HG02852 (cell line): ENCODE data around the gene LAMA3.

Source experiments
- ATAC-seq: cut with Tn5 transposase; IDR thresholded peaks from one replicate; pipeline ENCODE4 v1.9.1; 2021; ENCODE audit warnings: mild to moderate bottlenecking, moderate library complexity; ENCODE audit not compliant: unreplicated experiment

Gene LAMA3

GRCh38 chr18:23963443-23964165 lies 274.4 kb downstream of the LAMA3 start:
- no peak for ATAC-seq

DNA sequence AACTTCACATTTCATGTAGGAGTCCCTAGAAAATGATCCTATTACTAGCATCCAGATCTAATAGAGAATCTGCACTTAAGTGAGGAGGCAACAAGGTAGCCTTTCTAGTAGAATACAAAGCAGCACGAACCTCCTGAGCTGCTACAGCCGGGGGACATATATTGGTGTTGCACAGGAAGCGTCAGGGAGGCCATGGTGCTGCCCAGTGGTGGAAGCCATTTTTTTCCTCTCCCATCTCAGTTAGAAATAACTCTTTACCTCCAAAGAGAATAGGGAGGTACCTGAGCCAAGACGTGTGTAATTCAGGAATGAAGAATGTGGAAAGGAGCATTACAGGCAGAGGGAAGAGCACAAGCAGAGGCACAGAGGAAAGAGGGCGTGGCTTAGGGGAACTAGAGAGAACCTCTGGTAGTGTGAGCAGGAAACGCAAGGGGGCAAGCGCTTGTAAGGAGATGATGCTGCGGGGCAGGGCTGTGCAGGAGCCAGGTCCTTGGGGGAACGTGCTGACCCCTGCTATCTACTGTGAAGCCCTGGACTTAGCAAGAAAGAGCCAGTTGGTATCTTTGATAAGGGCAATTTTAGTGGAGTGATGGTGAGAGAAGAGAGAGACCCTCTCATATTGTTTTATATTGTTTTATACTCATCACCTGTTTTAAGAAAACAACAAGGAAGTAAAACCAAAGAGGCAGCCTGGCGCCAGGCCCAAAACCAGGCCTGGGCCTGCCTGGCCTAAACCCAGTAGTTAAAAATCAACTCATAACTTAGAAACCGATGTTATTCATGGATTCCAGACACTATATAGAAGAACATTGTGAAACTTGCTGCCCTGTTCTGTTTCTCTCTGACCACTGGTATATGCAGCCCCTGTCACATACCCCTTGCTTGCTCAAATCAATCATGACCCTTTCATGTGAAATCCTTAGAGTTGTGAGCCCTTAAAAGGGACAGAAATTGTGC lies 275.3 kb downstream of the LAMA3 start:
- no peak for ATAC-seq

GRCh38 chr18:23966909-23967308 lies 277.7 kb downstream of the LAMA3 start:
- no peak for ATAC-seq

DNA sequence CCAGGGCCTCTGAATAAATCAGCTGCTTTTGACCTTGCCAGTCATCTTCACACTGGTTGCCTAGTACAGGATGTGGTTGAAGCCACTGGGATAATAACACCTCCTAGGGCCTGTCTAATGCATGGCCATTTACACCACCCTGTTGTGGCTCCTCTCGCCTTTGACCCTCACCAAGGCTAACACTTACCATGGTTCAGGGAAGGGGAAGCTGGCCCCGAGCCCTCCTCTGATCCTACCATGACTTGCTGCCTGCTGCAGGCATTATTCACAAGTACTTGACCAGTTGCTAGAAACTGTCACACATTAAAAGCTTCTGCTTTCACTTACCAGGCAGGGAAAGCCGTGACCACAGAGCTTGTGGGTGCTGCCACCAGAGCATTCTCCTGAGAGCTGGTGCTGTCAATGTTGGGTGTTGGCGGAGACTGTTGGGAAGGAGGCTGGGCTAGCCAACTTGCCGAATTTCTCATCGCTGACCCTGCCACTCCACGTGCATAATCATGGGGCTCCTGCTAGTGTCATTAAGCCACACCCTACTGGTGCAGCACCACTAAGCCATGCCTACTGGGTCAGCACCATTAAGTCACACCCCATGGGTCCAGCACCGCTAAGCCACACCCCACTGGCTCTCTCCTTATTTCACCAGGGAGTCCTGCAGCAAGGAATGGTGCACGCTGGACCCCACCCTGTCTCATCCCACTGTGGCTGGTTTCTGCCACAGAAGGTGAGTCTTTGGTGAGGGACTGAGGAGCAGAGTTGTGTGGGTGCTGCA lies 278.3 kb downstream of the LAMA3 start:
- ATAC-seq = peak; percentile 57

DNA sequence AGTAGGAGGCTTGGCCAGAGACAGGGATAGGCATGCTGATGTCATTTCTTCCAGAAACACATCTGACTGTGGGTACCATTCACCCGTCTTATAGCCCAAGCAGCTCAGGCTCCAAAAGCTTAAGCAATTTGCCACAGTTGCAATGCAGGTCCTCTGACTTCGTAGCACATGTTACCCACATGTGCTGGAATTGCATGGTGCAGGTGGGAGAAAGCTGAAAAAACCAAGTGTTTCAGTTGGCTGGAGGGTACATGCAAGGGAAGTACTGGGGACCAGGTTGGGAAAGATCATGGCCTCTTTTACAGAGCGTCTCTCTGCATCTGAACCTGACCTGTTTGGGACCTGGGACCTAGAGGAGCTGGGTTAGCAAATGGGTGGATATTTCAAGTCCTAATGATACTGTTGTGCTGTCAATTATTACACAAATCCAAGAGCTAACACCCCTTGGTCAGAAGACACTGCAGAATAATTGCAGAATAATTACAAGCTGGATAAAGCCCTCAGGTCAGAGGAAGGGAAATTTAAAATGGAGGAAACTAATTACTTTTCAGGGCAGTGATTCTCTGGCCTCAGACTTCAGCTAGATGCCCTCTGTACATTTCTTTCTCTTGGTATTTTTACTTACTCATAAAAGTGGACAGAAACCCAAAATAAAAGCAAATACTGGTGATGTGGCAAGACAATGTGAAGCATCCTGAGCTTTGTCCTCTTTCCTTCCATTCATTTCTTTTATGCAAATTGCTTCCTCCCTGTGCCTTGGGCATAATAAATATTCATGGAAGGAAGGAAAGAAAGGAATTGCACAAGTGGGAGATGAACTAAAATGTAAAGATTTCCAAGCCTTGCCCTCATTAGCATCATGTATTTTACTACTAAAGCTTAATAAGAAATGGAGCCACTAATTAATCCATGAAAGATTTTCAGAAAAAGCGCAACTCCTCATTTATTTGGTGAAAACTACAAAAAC lies 279.7 kb downstream of the LAMA3 start:
- no peak for ATAC-seq

DNA sequence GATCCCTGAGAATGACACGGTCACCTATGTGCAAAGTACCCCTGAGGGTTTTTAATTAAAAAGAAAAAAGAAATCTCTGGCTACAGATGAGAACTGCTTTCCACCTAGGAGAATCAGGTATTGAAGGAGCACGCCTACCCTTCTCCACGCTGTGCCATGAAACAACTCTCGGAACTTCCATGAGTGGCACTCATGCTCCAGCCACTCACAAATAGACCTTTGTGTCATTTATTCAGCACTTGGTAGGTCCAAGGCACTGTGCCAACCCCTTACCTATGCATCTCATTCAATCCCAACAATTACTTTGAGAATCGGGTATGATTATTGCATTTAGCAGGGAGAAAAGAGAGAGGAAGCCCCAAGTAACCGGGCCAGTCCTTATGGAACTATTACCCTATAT lies 280.4 kb downstream of the LAMA3 start:
- ATAC-seq = no peak

DNA sequence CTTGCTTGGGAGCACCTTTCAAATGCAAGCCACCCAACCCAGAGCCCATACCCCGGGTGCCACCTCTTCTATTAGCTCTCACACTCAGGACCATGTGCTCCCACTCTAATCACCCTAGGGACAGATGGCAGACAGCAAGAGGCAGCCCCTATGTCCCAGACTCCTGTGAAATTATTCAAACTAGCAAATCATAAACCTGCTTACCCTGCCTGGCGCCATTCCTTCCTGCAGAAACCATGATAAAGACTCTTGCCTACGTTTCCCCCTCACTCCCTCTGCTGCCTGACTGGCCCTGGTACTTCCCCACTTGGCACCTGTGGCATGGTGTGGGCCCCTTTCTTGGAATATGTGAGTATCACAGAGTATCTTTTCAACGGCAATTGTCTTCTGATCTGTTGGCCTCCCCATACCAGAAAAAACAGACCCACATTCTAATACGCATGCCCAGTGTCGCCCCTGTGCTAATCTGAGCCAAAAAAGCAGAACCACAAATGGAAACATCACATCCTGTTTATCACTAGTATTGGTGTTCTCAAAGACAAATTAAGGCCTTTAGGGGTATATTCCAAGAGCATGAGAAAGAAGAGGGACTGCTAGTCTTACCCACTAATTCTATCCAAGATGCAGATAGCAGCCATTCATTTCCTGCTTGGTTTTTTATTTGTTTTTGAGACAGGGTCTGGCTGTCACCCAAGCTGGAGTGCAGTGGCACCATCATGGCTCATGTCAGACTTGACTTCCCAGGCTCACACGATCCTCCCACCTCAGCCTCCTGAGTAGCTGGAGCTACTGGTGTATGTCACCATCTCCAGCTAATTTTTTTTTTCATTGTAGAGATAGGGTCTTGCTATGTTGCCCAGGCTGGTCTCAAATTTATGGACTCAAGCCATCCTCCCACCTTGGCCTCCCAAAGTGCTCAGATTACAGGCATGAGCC lies 281.2 kb downstream of the LAMA3 start:
- no peak for ATAC-seq

- no peak for ATAC-seq
Measured at GRCh38 chr18:23971097-23971440, 281.8 kb downstream of the LAMA3 start.

- ATAC-seq = no peak
Measured at GRCh38 chr18:23971666-23972230, 282.5 kb downstream of the LAMA3 start.

- peak; percentile 78 for ATAC-seq
Measured at GRCh38 chr18:23972453-23972852, 283.2 kb downstream of the LAMA3 start.

DNA sequence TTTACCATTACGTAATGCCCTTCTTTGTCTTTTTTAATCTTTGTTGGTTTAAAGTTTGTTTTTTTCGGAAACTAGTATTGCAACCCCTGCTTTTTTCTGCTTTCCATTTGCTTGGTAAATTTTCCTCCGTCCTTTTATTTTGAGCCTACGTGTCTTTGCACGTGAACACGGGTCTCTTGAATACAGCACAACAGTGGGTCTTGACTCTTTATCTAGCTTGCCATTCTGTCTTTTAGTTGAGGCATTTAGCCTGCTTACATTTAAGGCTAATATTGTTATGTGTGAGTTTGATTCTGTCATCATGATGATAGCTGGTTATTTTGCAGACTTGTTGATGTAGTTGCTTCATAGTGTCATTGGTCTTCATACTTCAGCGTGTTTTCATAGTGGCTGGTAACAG lies 287.9 kb downstream of the LAMA3 start:
- ATAC-seq = no peak

GRCh38 chr18:23977719-23978483 lies 288.6 kb downstream of the LAMA3 start:
- no peak for ATAC-seq

DNA sequence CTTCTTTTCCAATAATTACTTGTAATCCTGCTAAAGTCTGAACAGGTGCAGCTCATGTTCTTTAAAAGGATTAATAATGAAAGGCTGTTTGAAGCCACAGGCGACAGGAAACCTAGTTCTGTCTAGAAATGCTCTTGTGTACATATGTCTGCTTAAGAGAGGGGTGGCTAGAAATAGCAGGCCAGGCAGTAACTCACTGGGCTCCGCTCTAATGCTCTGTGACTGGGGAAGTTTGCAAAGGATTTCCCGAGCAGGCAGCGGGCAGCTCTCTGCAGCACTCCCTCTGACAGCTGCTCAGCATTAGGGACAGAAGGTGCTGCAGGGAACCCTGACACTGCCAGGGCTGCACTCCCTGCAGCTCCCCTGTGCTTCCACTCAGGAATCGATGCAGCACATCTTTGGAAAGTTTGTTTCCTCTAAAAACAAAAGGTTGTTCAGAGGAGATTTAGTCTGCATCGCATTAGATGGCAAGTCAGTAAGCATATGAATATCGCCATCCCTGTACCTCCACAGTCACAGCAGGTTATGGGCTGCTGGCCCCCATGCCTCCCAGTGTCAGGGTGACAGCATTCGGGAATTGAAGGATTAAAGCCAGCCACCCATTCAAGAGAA lies 292.2 kb downstream of the LAMA3 start:
- ATAC-seq = peak; percentile 93

GRCh38 chr18:23982155-23983079 lies 293.2 kb downstream of the LAMA3 start:
- ATAC-seq = no peak

- ATAC-seq = no peak
Measured at GRCh38 chr18:23983112-23983511, 293.9 kb downstream of the LAMA3 start.

GRCh38 chr18:23986600-23987359 lies 297.5 kb downstream of the LAMA3 start:
- ATAC-seq = peak; percentile 69
